HG03558 (cell line): ENCODE data around the gene SERPINB13.

Experiments
- ATAC-seq: cut with Tn5 transposase; IDR thresholded peaks from one replicate; pipeline ENCODE4 v1.9.1; 2021; ENCODE audit warnings: moderate number of reproducible peaks; ENCODE audit not compliant: unreplicated experiment; ENCODE audit errors: extremely low read depth

Gene SERPINB13, protein sequence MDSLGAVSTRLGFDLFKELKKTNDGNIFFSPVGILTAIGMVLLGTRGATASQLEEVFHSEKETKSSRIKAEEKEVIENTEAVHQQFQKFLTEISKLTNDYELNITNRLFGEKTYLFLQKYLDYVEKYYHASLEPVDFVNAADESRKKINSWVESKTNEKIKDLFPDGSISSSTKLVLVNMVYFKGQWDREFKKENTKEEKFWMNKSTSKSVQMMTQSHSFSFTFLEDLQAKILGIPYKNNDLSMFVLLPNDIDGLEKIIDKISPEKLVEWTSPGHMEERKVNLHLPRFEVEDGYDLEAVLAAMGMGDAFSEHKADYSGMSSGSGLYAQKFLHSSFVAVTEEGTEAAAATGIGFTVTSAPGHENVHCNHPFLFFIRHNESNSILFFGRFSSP

DNA sequence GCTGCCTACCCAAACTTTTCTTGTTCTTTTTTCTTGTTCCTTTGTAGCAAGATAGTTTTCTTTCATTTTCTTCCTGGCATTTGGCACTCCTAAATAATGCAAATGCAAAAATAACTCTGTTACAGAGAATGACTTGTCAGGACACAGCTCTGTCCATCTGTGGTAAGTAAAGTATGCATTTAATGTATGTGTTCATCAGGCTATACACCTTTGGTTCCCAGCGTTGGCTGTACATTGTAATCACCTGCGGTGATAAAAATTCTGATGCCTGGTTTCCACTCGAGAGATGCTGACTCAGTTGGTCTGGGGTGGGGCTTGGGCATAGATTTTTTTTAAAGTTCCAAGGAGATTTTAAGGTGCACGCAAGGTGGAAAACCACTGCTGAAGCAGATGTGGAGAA, at the start of gene SERPINB13:
Gene SERPINB13, plus strand, starts transcription at position 378 of the 400 bp plus-strand sequence. CDS start 1,325 bp downstream, outside the sequence.
- ATAC-seq: no peak

DNA sequence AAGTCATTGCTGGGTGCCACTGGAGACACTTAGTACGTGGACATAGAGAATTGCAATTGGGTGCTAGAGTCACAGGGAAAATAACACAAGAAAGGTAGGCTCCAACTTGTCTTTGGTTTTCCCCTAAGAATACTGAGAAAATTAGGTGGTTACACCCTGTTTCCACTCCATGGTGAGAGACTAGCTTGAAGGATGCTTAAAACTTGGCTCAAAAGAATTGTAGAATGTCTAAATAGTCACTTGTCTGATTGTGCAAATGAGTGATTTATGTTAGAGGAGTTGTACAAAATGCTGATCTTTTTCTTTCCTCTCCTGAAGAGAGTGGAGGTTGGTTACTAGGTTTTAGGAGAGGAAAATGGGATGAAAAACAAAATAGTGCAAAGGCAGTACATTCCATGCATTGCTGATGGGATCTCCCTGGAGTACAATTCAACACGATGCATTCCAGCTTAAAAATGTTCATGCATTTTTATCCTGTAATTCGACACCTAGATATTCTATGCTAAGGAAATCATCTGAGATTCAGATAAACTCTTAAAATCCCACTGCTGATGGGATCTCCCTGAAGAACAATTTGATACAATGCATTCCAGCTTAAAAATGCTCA, 47.1 kb upstream of the SERPINB13 start:
- no peak for ATAC-seq

DNA sequence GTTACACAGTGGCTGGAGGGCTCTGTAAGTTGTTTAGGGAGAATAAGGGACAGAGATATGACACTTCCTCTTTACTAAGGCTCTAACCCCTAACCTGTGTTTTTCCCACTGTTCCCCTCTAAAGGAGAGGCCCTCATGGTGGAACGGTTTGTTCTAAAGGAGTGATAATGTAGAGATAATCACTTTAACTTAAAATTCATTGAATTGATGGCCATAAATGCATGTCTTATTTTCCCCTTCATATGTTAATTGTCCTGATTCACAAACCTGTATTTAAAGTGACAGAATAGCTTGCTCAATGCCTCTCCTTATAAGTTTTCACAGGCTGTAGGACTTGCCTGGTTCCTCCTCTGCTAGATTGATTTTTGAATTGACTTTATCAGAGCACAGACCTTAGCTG, 45.1 kb upstream of the SERPINB13 start, which contains the start of gene SERPINB12:
Gene SERPINB12, plus strand, starts transcription at position 301 of the 400 bp plus-strand sequence. CDS start 13,791 bp downstream, outside the sequence.
- no peak for ATAC-seq

DNA sequence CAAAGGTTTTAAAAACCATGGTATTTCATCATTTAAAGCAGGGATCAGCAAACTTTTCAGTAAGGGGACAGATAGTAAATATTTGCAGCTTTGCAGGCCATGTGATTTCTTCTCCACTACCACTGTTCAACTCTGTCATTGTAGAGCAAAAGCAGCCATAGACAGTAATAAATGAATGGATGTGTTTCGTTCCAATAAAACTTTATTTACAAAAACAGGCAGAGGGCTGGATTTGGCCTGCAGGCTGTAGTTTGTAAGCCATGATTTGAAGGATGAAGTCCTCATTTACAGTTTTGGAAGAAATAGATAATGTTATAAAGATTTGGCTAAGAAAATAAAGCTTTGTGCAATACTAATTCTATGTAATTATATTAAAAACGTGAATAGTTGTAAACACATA, 43.1 kb upstream of the SERPINB13 start:
- ATAC-seq: no peak

DNA sequence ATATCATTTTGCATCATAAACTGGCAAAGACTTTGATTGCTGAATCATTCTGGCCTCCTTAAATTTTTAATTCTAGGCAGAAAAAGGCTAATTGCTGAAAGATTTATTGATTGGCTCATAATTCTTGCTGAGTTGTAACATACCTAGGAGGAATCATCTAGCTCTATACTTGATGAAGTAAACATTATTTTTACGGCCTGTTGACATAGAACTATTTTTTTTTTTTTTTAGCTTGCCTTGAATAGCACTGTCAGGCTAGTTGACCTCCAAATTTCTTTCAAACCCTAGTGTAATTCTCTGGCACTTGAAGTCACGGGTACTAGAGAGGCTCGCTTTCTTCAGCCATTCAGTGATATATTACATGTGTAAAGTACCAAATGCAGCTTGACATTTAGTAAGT, 42.1 kb upstream of the SERPINB13 start:
- ATAC-seq: no peak

DNA sequence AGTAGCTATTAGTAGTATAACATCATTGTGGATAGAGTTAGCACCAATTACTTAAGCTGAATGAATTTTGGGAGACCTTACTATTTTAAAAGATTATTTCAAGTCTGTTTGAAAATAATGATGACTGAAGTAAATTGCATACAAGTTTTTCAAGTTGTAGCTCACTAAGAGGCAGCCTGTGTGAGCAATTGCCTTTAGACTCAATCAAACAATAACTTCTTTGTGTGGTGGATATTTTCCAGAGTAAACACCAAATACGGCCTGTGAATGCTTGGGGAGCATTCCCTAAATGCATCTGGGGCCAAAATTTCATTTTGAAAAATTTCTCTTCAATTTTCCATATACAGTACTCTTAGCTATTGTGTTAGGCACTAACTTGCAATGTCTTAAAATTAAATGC, 37.1 kb upstream of the SERPINB13 start:
- no peak for ATAC-seq

DNA sequence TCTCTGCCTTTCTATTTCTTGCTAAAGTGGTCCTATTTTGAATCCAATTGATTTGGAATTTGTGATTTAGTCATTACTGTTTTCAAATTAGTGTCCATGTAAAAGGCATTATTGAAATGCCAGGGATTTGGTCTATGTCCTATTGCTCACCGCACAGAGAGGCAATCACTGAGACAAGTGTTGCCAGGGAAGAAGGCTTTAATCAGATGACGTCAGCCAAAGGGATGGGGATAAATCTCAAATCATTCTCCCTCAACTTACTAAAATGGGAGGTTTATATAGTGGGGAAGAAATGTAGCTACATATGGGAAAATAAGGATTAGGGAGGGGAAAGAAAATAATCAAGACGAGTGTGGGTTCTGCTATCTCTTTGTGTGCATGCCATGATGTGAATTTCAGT, 35.4 kb upstream of the SERPINB13 start:
- no peak for ATAC-seq

DNA sequence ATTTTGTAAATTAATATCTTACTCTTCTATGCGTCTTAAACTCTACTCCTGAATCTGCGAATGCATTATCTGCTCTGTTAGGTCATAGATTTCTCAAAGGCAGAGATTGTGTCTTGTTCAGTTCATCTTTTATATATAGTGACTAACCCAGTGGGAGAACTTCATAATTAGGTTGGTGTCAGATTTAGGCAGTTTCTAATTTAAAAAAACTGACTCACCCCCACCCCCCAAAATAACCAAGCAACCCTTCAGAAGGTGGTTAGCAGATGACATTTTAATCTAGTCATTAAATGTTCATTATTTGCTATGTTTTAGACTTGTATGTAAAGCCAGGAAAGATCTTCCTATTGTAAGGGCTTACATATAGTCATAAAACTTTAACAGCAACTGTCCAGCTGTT, 34.6 kb upstream of the SERPINB13 start:
- ATAC-seq: no peak

DNA sequence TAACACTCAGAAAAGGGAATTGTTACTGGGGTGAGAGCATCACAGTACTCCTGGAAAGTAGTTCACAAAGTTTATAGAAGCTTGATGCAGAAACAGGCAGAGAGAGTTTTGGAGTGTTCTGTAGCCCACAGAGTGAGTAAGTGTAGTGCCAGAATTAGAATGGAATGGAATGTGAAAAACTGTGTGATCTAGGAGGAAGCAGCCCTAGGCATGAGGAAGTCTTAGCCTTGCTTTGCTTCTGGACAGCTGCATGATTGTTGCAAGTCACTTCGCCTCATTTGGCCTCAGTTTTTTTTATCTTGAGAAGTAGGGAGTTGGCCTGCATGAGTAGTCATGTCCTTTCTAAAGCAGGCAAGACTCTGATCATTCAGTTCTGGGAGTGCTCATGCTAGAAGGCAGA, 34.1 kb upstream of the SERPINB13 start:
- ATAC-seq: no peak

DNA sequence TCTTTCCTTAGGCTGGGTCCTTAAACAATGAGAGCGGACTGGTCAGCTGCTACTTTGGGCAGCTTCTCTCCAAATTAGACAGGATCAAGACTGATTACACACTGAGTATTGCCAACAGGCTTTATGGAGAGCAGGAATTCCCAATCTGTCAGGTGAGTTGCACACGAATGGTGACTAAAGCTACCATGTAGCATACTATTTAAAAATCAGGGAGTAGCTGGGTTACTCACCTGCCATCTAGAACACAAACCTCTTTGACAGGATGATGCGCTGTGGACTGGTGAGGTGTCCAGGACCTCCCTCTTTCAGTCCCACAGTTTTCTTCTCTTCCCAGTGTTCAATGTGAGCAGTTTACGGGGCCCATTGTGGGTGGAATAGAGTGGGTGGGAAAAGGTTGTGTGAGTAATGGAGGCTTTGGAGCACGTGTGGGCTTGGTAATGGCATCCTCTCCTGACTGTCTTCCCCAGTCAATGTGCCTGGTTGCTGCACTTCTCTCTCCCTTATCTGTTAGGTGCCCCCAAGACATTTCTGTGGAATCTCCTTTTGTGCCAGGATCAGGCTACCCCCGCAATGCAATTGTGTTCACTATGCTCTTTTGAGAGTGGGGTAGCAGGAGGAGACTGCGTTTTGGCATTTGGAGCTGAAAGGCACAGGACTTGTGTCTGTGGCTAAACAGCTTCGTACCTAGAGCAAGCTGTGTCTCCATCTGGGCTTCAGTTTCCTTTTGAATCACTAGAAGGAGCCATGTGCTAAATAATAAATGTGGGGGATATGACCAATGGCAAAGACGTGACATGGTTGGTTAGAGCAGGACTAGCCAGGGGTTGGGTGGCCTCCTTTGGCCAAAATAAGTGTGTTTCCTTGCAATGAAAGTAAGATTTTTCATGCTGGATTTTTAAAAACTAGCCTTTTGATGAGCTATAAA, 27.3 kb upstream of the SERPINB13 start:
- no peak for ATAC-seq

DNA sequence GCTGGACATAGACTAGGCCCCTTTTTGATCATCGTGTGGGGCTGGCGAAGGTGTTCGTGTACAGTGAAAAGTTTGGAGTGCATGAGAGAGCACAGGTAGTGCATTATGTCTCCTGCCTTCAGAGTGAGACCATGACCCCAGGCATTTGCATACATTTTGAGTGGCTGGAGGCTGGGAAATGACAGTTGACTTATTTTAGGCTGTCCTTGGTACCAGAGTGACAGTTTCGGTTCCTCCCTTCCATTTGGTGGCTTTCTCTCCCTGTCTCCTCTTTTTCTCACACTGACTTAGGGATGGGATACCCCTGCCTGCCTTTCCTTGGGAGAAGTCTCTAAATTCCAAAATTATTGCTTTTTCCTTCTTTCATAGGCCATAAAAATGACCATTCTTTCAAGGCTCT, 24.9 kb upstream of the SERPINB13 start:
- ATAC-seq: no peak

DNA sequence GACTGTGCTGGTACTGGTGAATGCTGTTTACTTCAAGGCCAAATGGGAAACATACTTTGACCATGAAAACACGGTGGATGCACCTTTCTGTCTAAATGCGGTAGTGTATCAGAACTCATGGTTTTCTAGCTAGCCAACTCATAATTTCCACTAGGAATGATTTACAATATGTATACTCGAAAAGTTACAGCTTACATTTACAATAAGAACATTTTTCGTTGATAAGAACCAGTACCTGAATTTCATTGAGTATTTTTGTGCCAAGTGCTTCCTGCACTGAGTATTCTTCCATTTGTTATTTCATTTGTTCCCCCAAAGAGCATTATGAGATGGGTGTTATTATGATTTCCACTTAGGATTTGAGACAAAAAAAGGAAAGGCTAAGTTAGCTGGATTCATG, 23.1 kb upstream of the SERPINB13 start:
- no peak for ATAC-seq

DNA sequence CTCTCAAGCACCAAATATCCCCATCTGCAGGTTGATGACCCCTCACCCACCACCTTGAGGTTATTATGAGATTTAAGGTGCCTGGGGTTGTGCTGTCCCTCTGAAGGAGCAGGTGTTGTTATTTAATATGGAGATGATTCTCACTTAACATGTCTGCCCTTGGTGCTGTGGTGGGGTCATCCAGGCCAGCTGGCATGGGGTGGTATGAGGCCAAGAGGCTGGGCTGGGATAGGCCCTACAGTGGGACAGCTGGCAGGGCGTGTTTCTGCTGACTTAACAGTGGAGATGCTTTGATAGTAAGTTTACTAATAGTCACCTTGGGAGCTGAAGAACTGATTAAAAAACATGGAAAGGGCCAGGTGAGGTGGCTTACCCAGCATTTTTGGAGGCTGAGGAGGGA, 22.6 kb upstream of the SERPINB13 start:
- ATAC-seq: no peak

DNA sequence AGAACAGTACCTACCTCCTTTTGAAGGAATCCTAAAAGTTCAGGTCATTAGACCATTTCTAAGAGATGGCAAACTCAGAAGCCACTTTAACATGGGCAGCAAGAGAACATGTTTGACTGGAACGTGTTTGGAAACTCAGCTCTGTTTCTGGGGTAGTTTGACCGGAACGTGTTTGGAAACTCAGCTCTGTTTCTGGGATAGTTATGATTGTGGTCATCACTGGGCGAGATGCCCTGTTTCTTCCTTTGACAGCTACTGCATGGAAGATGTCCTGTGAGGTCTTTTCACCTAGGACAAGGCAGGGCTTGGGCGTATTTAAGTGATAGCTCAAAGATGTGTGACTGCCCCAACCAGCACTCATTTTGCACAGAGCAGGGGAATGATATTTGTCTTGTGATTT, 19.9 kb upstream of the SERPINB13 start:
- ATAC-seq: no peak

DNA sequence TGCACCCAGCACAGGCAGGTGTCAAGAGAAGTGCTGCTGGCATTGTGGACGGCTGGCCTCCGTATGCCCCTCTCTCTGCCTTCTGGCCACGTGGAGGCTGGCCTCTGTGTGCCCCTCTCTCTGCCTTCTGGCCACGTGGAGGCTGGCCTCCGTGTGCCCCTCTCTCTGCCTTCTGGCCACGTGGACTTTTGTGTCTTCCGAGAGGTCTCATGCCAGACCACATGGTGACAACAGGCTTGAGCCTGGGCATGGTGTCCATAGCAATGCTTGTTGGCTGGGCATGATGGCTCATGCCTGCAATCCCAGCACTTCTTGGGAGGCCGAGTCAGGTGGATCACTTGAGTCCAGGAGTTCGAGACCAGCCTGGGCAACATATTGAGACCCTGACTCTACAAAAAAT, 19.3 kb upstream of the SERPINB13 start:
- no peak for ATAC-seq

DNA sequence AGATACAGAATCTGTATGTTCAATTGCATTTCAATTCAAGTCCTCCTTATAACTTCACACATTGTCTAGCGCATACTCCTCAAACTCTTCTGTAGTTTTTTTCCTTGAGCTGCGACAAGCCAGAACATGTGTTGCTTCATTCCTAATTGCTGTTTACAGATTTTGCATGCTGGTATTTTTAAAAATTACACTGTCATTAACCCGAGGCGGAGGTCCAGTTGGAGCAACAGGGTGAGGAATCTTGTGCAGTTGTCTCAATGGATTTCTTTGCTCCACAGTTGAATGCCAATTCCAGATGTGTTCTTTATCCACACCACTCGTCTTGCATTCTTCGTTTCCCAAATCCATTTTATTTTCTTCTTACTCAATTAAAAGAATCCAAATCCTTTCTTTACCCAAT, 16.4 kb upstream of the SERPINB13 start:
- ATAC-seq: no peak

DNA sequence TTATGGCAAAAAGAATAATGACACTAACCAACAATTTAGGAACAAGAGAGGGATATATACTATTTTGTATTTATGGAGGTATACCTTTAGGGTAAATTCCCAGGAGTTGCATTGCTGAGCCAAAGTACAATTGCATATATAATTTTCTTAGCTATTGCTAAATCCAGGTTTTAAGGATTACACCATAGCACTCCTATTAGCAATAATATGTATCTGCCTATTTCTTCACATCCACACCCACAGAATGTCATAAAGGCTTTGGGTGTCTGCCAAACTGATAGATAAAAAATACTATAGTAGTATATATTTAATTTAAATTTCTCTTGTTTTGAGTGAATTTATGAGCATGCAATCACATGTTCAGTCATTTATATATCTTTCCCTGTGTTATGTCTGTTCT, 11.5 kb upstream of the SERPINB13 start:
- no peak for ATAC-seq

DNA sequence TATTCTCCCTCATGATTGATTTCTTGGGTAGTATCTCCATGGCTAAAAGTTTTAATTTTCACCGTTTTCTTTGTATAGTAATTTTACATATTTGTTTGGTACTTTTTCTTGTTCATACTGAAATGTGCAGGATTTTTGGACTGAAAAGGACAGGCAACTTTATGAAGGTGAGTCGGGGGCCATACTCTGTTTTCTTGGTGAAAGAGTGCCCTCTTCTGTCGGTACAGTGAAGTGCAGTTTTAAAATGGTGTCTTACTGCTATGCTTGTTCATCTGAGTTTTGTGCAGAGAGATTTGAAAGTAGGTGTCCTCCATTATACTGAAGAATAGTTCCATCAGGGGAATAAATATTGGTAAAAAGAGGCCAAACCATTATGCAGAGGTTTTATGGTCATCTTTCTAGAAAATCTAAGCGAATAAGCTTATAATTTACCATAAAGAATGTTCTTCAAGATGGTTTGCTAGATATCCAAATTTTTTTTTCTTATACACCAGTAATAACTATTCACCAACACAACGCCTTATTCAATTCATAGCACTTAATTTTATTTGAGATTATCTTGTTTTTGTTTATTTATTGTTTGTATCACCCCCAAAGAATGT, 8.7 kb upstream of the SERPINB13 start:
- no peak for ATAC-seq

DNA sequence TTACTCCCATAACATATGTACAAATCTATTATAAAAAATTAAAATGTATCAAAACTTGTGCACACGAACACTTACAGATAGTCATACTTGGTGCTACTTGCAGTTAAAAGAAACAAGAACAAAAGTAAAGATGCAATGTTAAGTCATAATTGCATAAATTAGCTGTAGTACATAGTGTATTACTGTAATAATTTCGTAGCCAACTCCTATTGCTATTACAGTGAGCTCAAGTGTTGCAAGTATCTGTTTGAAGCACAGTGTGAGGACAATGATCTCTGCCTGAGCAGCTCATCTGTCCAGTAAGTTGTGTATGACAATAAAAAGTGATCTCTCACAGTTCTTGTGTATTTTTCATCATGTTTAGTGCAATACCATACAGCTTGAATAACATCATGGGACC, 7.5 kb upstream of the SERPINB13 start:
- ATAC-seq: no peak

DNA sequence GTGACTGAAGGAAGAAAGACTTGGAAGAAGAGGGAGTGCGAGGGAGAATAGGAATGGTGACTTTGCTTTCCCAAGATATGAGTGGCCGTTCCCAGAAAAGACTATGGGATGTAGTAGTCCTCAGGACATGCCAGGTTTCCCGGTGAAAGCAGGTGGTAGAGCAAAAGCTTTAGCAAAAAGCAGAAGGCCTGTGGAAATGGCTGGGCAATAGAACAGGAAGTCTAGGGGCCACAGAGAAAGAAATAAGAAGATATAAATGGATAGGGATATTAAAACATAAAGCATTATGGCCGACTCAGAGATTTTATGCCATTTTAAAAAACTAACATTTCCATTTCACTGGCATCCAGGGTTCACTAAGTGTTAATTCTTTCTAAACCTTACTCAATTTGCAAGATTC, 1.2 kb upstream of the SERPINB13 start:
- no peak for ATAC-seq
